Measurements from ENCODE around the gene RNF125.
"Not testable (repeated sequence)": the region's sequence is repeated elsewhere in the genome, so short reads cannot be mapped to it uniquely, and the experiment has no call there.

Gene RNF125

GRCh38 chr18:31996007-31996406 is 22.6 kb upstream of the RNF125 start:
- Histone ChIP-seq H3K9me3 (no peaks in the 10 kb centered on the region), H3K27ac (no peak overlapping the region), H3K27me3 (no peaks in the 10 kb centered on the region), H3K36me3 (no peaks in the 10 kb centered on the region), H3K4me1 (peaks cover 0 to 12% (median 5%) of the 10 kb centered on the region in 4 donors), H3K4me3 (no peak overlapping the region)
- TF ChIP-seq, protein P1, sequence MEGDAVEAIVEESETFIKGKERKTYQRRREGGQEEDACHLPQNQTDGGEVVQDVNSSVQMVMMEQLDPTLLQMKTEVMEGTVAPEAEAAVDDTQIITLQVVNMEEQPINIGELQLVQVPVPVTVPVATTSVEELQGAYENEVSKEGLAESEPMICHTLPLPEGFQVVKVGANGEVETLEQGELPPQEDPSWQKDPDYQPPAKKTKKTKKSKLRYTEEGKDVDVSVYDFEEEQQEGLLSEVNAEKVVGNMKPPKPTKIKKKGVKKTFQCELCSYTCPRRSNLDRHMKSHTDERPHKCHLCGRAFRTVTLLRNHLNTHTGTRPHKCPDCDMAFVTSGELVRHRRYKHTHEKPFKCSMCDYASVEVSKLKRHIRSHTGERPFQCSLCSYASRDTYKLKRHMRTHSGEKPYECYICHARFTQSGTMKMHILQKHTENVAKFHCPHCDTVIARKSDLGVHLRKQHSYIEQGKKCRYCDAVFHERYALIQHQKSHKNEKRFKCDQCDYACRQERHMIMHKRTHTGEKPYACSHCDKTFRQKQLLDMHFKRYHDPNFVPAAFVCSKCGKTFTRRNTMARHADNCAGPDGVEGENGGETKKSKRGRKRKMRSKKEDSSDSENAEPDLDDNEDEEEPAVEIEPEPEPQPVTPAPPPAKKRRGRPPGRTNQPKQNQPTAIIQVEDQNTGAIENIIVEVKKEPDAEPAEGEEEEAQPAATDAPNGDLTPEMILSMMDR (IDR thresholded peaks at IDR 0.05) = no peak
- intact Hi-C loops (cut with DNase I; ENCODE audit: low total_unique reads) = no loop called here
- no peak for DNase-seq

DNA sequence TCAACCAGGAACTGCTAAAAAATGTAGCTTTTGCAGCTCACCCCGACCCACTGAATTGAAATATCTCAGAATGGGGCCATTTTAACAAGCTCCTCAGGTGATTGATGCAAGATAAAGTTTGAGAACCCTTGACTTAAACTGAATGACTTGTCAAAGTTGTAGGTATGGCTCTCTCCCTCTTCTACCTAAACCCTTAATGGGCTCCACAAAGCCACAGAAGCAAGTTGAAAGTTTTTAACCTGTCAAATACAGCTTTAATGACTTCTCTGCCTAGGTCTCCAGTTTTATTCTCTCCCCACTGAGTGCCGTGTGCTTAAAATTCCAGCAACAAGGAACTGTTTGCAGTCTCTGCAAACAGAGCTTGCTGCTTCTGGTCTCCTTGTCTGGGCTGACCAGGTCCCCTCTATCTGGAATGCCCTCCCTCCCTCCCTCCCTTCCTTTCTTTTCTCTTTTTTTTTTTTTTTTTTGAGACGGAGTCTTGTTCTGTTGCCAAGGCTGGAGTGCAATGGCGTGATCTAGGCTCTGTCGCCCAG is 19.7 kb upstream of the RNF125 start:
- no peaks in the 10 kb centered on the region for H3K27me3 ChIP-seq
- TF ChIP-seq, protein P1 (IDR thresholded peaks at IDR 0.05) = no peak
- H3K4me3 ChIP-seq = no peak overlapping the region
- no peaks in the 10 kb centered on the region for H3K4me1 ChIP-seq
- no peak overlapping the region for H3K27ac ChIP-seq
- intact Hi-C loops (cut with DNase I; ENCODE audit: low total_unique reads) = no loop called here
- no peak for DNase-seq
- H3K9me3 ChIP-seq = no peaks in the 10 kb centered on the region
- no peaks in the 10 kb centered on the region for H3K36me3 ChIP-seq

DNA sequence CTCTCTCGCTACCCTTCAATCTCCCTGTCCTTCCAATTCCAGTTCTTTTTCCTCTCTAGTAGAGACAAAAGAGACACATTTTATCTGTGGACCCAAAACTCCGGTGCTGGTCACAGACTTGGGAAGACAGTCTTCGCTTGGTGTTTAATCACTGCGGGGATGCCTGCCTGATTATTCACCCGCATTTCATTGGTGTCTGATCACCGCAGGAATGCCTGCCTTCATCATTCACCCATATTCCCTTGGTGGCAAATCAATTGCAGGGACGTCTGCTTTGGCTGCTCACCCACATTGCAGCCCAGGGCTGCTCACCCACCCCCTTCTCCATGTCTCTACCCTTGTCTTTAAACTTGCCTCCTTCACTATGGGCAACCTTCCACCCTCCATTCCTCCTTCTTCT is 17.5 kb upstream of the RNF125 start:
- H3K4me3 ChIP-seq; H3K4me1 ChIP-seq; intact Hi-C loops (cut with DNase I; ENCODE audit: low total_unique reads); H3K27ac ChIP-seq; H3K36me3 ChIP-seq; H3K9me3 ChIP-seq; H3K27me3 ChIP-seq; DNase-seq: not testable (repeated sequence)

GRCh38 chr18:32003822-32004221 is 14.8 kb upstream of the RNF125 start:
- H3K27me3 ChIP-seq; H3K4me3 ChIP-seq; intact Hi-C loops (cut with DNase I; ENCODE audit: low total_unique reads); H3K4me1 ChIP-seq; H3K9me3 ChIP-seq; DNase-seq; H3K27ac ChIP-seq; H3K36me3 ChIP-seq: not testable (repeated sequence)

DNA sequence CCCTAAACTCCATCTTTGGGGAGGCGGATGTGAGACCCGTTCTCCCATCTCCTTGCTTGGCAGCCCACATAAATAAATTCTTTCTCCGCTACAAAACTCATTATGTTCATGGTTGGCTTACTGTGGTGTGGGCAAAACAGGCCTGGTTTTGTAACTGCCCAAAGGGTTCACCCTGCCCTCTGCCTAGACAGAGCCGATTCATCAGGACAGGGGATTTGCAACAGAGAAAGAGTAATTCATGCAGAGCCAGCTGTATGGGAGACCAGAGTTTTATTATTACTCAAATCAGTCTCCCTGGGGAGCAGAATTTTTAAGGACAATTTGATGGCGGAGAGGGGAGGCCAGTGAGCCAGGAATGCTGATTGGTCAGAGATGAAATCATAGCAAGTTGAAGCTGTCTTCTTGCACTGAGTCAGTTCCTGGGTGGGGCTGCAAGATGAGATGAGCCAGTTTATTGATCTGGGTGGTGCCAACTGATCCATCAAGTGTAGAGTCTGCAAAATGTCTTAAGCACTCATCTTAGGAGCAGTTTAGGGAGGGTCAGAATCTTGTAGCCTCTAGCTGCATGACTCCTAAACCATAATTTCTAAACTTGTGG is 8.4 kb upstream of the RNF125 start:
- no peaks in the 10 kb centered on the region for H3K36me3 ChIP-seq
- no peak overlapping the region for H3K4me3 ChIP-seq
- no peak for DNase-seq
- H3K27me3 ChIP-seq = no peaks in the 10 kb centered on the region
- H3K9me3 ChIP-seq = no peaks in the 10 kb centered on the region
- H3K4me1 ChIP-seq = no peaks in the 10 kb centered on the region
- TF ChIP-seq, protein P1 (IDR thresholded peaks at IDR 0.05) = no peak
- intact Hi-C loops (cut with DNase I; ENCODE audit: low total_unique reads) = no loop called here
- no peak overlapping the region for H3K27ac ChIP-seq

GRCh38 chr18:32011193-32011592 is 7.4 kb upstream of the RNF125 start:
- intact Hi-C loops (cut with DNase I; ENCODE audit: low total_unique reads) = no loop called here
- DNase-seq = no peak
- Histone ChIP-seq H3K36me3 (no peaks in the 10 kb centered on the region), H3K27me3 (no peaks in the 10 kb centered on the region), H3K9me3 (no peaks in the 10 kb centered on the region), H3K4me1 (no peaks in the 10 kb centered on the region), H3K4me3 (no peak overlapping the region), H3K27ac (no peak overlapping the region)
- TF ChIP-seq, protein P1 (IDR thresholded peaks at IDR 0.05) = no peak

Measured in tibial artery (tissue), 4 donors.